ENCODE data around the gene ROPN1B.
"Not testable (repeated sequence)": the region's sequence is repeated elsewhere in the genome, so short reads cannot be mapped to it uniquely, and the experiment has no call there.

ROPN1B gene

DNA sequence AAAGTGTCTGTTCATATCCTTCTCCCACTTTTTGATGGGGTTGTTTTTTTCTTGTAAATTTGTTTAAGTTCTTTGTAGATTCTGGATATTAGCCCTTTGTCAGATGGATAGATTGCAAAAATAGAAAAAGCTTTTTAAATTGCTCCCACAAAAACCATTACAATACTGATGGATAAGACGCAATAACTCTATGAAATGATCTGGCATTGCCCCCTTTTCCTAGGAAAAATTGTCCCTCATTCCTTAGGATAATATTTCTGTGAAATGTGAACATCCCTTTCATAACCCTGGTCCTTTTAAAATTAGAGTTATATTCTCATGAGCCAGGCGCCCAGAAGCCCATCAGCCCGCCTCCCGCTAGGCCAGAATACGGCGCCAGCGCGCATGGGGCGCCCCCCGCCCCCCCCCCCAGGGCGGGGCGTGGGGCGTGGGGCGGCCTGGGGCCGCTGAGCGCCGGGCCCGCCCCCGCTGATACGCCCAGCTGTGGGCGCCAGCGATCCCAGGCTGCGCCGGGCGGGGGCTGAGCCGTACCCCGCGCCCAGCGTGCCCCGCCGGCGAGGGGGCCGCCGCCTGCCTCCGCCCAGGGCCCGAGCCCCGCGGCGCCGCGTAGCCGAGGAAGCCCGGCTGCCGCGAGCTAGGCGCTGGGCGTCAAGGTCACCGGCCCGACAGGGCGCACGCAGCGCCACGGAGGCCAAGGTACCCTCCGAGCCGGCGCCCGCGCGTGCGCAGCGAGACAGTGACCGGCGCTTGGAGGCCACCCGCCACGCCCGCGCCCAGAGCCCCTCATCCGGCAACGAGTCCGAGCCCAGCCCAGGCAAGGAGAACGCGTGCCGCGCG, 11.1 kb upstream of the ROPN1B start:
- DNase-seq (ENCODE audit: low read depth in 2 of 2): no peak

DNA sequence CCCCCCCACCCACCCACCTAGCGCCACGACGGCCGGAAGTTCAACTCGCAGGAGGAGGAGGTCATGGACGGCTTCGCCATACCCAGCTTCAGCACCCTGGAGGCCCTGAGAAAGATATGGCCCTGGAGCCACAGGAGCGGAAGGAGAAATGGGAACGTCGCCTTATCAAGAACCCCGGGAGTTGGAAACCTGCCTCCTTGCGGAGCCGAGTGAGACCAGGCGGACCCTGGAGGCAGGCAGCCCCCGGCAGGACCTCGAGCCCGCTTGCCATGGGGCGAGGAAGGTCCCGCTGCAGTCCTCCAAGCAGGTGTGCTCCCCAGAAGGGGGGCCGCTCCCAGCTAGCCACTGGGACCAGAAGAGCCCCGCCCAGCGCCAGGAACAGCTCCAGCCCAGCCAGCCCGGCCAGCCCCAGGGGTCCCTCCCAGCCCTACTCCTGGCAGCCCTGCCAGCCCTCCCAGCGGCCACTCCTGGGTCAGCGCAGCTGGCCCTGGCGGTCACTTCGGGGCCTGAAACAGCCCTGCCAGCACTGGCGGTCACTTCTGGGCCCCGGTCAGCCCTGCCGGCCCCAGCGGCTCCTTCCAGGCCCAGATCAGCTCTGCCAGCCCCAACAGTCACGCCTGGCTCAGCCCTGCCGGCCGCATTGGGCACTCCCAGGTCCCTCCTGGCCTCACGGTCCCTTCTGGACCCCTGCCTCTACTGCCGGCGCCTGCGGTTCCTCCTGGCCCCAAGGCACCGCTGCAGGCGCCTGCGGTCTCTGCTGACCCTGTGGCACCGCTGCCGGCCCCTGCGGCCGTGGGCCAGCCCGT, 10.3 kb upstream of the ROPN1B start:
- DNase-seq (ENCODE audit: low read depth in 2 of 2): no peak

- no peak for DNase-seq (ENCODE audit: low read depth in 2 of 2)
These were observed 9.5 kb upstream of the ROPN1B start for GRCh38 chr3:125959317-125960065.

- no peak for DNase-seq (ENCODE audit: low read depth in 2 of 2)
These were observed 8.9 kb upstream of the ROPN1B start for GRCh38 chr3:125960066-125960424.

DNA sequence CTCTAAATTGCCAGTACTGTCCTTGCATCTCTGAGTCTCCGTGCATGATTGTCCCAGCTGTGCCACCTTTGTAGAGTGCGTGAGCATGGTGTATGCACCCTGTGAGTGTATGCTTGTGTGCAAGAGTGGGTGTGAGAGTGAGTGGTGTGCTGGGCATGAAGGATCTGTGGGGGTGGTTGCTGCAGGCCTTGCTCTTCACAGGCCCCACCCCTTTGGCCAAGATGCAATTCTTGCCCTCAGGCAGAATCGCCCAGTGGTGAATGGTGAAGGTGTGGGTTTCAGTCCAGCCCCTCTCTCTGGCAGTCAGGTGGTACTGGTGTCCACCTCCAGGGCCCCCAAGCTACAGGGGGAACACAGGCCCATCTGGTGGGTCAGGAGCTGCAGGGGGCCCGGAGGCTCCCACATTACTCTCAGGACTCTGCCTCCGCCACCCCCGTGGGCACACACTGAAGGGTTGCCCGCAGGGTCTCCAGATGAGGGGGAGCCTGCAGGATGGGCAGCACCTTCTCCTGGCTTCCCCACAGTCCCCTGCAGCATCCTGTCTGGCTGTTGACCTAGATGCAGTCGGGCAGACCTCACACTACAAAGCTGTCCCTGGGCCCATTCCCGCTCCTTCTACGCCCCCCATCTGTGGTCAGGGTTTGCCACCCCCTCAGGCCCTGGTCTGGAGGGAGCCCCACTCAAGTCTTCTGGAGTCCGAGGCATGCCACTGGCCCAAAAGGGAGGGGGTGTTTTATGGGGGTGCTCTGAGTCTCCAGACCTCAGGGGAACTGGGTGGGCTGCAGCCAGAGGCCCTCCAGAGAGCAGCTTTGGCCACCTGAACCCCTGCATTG, 8.3 kb upstream of the ROPN1B start:
- DNase-seq (ENCODE audit: low read depth in 2 of 2): no peak

DNA sequence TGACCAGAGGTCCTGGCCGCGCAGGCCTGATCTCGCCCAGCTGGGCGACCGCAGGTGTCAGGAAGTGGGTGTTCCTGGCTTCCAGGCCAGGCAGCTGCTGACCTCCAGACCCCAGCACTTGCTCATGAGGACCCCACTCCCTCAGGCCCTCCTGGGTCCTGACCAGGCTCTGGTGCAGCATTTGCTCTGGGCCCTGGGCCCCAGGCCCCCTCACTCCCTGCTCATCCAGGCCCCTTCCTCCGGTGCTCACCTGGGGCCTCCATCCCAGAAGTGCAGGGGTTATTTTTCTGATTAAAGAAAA, 7.7 kb upstream of the ROPN1B start:
- no peak for DNase-seq (ENCODE audit: low read depth in 2 of 2)

DNA sequence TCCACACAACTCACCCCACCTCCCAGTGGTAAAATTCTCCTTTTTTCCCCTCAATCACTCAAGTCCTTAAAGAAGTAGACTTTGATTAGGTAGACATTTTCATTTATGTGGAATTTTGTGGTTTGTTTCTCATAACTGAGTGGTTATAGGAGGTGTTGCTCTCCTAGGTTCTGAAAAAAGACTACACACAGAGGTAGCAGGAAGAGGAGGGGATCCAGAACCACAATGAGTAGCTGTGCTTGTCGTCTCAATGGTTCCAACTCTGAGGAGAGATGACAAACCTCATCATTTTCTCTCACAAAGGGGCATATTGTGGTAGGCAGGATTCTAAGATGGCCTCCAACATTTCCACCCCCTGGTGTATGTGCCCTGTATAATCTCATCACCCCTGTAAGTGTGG, 5.1 kb upstream of the ROPN1B start:
- DNase-seq (ENCODE audit: low read depth in 2 of 2): not testable (repeated sequence)

DNA sequence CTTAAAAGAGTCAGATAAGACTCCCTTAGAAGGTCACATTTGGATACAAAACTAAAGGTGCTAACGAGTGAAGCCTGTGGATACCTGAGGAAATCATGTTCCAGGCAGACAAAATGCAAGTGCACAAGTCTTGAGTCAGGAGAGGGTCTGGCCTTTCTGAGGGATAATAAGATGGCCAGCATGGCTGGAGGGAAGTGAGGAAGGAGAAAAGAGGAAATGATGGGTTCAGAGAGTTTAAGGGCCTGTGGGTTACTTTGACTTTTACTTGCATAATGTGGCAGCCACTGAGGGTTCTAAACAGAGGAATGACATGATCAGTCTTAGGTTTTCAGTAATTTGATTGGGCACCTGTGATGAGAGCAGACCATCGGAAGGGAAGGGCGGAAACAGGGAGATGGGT, 3.5 kb upstream of the ROPN1B start:
- DNase-seq (ENCODE audit: low read depth in 2 of 2): no peak

GRCh38 chr3:125967156-125967555, 1.8 kb upstream of the ROPN1B start:
- no peak for DNase-seq (ENCODE audit: low read depth in 2 of 2)

DNA sequence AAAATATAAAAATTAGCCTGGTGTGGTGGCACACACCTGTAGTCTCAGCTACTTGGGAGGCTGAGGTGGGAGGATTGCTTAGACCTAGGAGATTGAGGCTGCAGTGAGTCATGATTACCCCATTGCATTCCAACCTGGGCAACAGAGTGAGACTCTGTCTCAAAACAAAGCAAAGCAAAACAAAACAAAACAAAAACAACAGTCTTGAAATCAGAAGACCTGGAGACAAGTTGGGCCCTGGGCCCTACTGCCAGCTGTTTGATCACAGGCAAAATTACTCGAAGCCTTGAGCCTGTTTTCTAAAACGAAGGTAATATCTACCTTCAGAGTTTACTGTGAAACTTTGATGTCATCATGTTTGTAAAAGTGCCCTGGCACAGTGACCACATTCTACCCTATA, 857 bp upstream of the ROPN1B start:
- not testable (repeated sequence) for DNase-seq (ENCODE audit: low read depth in 2 of 2)

DNA sequence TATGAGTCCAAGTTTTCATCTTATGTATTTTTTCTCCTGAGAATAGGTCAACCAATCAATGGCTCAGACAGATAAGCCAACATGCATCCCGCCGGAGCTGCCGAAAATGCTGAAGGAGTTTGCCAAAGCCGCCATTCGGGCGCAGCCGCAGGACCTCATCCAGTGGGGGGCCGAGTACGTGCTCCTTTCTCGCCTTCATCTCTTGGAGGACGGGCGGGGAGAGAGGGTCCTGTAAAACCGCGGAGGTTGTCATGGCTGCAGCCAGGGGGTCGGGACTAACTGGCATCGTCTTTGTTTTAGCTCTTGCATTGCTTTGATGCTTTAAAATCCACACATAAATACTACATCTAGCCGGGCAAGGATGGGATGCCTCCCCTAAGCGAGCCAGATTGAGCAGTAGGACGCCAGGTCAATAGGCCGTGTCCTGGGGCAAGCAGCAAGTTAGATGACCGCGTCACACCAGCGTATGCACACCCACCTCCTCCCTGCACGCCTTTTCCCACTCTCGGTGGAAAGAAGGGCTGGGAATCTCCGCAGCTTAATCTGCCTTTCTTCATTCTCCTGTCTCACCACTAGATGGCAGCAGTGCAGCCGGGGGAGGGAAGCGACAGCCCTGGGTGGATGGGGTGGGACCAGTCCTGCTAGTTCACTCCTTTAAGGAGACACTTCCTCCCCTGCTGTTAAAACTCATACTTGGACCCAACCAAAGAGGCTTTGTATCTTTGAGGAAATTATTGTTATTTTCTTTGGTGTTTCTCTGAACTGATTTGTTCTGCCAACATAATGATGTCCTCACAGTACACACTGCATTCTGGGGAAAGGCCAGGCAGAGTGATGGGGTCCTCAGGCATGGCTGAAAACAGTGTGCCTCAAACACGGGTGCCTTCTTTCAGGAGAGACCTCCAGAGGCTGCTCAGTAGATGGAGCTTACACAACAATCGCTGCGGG, 3.3 kb downstream of the ROPN1B start:
- DNase-seq (ENCODE audit: low read depth in 2 of 2): not testable (repeated sequence)

DNA sequence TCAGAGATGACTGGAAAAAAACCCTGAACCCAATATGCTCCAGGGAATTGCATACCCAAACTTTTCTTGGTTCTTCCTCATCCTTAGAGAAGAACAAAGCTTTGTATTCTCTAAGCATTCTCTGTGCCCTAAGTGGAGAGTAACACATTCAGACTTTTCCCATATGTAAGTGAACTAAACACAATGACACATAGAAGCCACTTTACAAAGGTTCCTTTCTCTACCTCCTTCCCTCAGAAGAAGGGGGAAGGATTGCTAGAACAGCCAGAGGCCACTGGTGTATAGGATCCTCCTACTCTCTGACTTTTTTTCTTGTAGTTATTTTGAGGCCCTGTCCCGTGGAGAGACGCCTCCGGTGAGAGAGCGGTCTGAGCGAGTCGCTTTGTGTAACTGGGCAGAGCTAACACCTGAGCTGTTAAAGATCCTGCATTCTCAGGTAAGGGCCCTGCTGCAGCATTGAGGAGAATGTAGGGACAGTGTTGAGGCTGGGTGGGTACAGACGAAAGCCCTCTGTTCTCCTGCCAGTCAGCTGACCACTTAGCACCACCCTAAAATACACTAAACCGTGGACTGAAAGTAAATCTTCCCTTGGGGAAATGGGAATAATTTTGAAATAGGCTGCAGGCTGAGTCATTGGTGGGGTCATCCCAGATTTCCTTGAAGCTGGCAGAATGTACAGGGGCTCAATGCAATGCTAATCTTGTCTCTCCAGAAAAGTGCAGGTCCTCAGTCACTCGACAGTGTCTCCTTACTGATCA, 6.4 kb downstream of the ROPN1B start:
- not testable (repeated sequence) for DNase-seq (ENCODE audit: low read depth in 2 of 2)

DNA sequence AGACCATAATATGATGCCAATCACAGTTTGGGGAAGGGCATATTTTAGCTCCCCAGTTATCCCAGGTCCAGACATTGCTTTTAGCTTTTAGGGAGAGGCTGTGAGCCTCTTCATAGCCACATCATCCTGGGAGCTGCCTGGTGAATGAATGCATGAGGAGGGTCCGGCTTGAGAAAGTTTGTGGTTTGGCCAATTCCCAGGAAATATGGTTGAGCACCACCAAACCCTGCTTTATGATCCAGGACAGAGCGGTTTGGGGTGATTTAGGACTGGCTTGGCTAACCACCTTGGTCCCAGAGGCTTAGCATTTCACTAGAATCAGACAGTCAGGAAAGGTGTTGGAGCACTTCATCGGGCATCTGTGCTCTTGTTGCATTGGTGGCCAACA, 7.0 kb downstream of the ROPN1B start:
- not testable (repeated sequence) for DNase-seq (ENCODE audit: low read depth in 2 of 2)

DNA sequence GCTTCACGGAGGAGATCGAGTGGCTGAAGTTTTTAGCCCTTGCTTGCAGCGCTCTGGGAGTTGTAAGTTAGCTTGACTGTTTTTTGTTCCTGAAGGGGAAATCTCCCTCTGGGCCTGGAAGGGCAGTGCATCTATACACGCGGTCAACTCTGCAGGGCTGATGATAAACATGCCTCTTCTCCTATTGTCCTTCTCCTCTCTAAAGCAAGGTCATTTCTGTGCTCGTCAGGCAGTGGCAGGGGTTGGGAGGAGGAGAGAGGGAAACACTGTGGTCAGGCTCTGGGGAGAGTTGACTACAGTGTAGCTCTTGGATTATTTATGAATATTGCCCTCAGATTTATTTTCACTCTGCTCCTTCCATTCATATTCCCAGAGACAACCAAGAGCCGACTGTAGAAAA, 8.1 kb downstream of the ROPN1B start:
- not testable (repeated sequence) for DNase-seq (ENCODE audit: low read depth in 2 of 2)

GRCh38 chr3:125984951-125985350, 16.0 kb downstream of the ROPN1B start:
- not testable (repeated sequence) for DNase-seq (ENCODE audit: low read depth in 2 of 2)

GRCh38 chr3:125990253-125990970, 21.4 kb downstream of the ROPN1B start:
- peak; percentile 51 to 74 for DNase-seq (ENCODE audit: low read depth in 2 of 2)

DNA sequence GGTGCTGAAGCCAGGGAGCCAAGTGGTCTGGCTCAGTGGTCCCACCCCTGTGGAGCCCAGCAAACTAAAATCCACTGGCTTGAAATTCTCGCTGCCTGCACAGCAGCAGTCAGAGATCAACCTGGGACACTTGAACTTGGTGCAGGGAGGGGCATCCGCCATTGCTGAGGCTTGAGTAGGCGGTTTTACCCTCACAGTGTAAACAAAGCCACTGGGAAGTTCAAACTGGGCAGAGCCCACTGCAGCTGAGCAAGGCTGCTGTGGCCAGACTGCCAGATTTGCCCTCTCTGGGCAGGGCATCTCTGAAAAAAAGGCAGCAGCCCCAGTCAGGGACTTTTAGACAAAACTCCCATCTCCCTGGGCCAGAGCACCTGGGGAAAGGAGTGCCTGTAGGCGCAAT, 27.8 kb downstream of the ROPN1B start:
- DNase-seq (ENCODE audit: low read depth in 2 of 2): not testable (repeated sequence)

DNA sequence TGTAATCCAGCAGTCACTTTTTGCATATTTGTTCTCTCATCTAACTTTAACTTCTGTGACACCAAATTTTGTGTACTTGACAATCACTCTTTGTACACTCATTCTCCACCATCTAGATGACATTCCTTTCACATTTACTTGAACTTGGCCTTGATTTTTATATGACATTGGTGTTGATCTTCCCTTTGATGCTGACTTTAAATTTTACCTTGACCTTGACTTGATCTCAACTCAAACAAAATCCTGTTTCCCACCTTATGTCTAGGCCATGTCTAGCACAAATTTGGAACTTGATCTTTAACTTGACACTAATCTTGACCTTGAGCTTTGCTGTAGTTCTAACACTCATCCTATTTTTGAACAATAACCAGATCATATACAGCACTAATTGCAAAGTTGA, 33.2 kb downstream of the ROPN1B start:
- DNase-seq (ENCODE audit: low read depth in 2 of 2): no peak
